Chondrocyte (in vitro differentiated cells): Measurements from ENCODE around the gene NRXN3. TPM values are rescaled to one million over a fixed set of nuclear protein-coding genes. Genes with fewer than 3 reads are reported as not detected.

ENCODE experiments used
- DNase-seq: peaks from one replicate; pipeline ENCODE4 v3.0.0; 2021; ENCODE audit warnings: mixed read lengths, low spot score
- H3K27ac Mint-ChIP-seq: one replicate; pipeline ENCODE4 v1.8.0; 2021; ENCODE audit warnings: mild to moderate bottlenecking, moderate library complexity, mixed read lengths; ENCODE audit not compliant: unreplicated experiment
- H3K27me3 Mint-ChIP-seq: 2 replicates; pipeline ENCODE4 v1.8.0; 2021; ENCODE audit warnings: low read depth, mixed read lengths
- H3K36me3 Mint-ChIP-seq: 2 replicates; pipeline ENCODE4 v1.8.0; 2021; ENCODE audit warnings: low read depth, mixed read lengths
- H3K4me1 Mint-ChIP-seq: 2 replicates; pipeline ENCODE4 v1.8.0; 2021; ENCODE audit warnings: low read depth, mild to moderate bottlenecking, mixed read lengths
- H3K4me3 Mint-ChIP-seq: one replicate; pipeline ENCODE4 v1.8.0; 2021; ENCODE audit warnings: mild to moderate bottlenecking, moderate library complexity, mixed read lengths; ENCODE audit not compliant: unreplicated experiment
- H3K9me3 Mint-ChIP-seq: 2 replicates; pipeline ENCODE4 v1.8.0; 2021; ENCODE audit warnings: low read depth, mixed read lengths
- CTCF ChIP-seq: fragments of 200-600 bp; sonication (generic); IDR thresholded peaks from 2 replicates; pipeline ENCODE4 v1.5.0; 2021; ENCODE audit warnings: antibody characterized with exemption, mild to moderate bottlenecking, moderate library complexity
- total RNA-seq: library from RNA; stranded (reverse); gene quantifications from 3 replicates; pipeline ENCODE4 v1.2.1, GENCODE V29; 2021

The NRXN3 gene
- total RNA-seq, 1 donor from 2014 or later = 7.9 TPM

- Mint-ChIP-seq H3K27ac (no peak overlapping the region), H3K27me3 (no peaks in the 10 kb centered on the region), H3K4me3 (no peak overlapping the region), H3K36me3 (no peaks in the 10 kb centered on the region), H3K4me1 (no peaks in the 10 kb centered on the region), H3K9me3 (peaks cover 4% of the 10 kb centered on the region)
- no peak for TF ChIP-seq CTCF
- no peak for DNase-seq
Measured at GRCh38 chr14:79695307-79695706, 1525.1 kb downstream of the NRXN3 start.

GRCh38 chr14:79698298-79698711 lies 1528.1 kb downstream of the NRXN3 start:
- Mint-ChIP-seq H3K27me3 (no peaks in the 10 kb centered on the region), H3K36me3 (no peaks in the 10 kb centered on the region), H3K4me1 (no peaks in the 10 kb centered on the region), H3K27ac (no peak overlapping the region), H3K9me3 (peaks cover 4% of the 10 kb centered on the region), H3K4me3 (no peak overlapping the region)
- no peak for TF ChIP-seq CTCF
- no peak for DNase-seq

- no peak for TF ChIP-seq CTCF
- no peaks in the 10 kb centered on the region for H3K36me3 Mint-ChIP-seq
- H3K9me3 Mint-ChIP-seq = peaks cover 4% of the 10 kb centered on the region
- H3K4me1 Mint-ChIP-seq = no peaks in the 10 kb centered on the region
- no peak overlapping the region for H3K4me3 Mint-ChIP-seq
- no peak for DNase-seq
- H3K27me3 Mint-ChIP-seq = no peaks in the 10 kb centered on the region
- no peak overlapping the region for H3K27ac Mint-ChIP-seq
Measured at GRCh38 chr14:79699206-79699605, 1529.0 kb downstream of the NRXN3 start.

GRCh38 chr14:79701371-79701770 lies 1531.2 kb downstream of the NRXN3 start:
- peaks cover 4% of the 10 kb centered on the region for H3K9me3 Mint-ChIP-seq
- no peaks in the 10 kb centered on the region for H3K27me3 Mint-ChIP-seq
- H3K36me3 Mint-ChIP-seq = no peaks in the 10 kb centered on the region
- H3K4me1 Mint-ChIP-seq = peaks cover 7% of the 10 kb centered on the region
- no peak overlapping the region for H3K27ac Mint-ChIP-seq
- no peak for TF ChIP-seq CTCF
- no peak overlapping the region for H3K4me3 Mint-ChIP-seq
- no peak for DNase-seq

- H3K36me3 Mint-ChIP-seq = no peaks in the 10 kb centered on the region
- no peak overlapping the region for H3K4me3 Mint-ChIP-seq
- DNase-seq = no peak
- H3K27ac Mint-ChIP-seq = no peak overlapping the region
- peaks cover 4% of the 10 kb centered on the region for H3K9me3 Mint-ChIP-seq
- H3K27me3 Mint-ChIP-seq = no peaks in the 10 kb centered on the region
- peaks cover 10% of the 10 kb centered on the region for H3K4me1 Mint-ChIP-seq
- no peak for TF ChIP-seq CTCF
Measured at GRCh38 chr14:79702197-79702596, 1532.0 kb downstream of the NRXN3 start.
